DOHH2 (cell line): Measurements from ENCODE around the gene DMBT1.

Experiments
- H3F3A ChIP-seq: fragments of 200-600 bp; sonication (generic), shearing (Covaris generic); 2 replicates; pipeline ENCODE4 v1.6.0; 2016; ENCODE audit warnings: antibody characterized with exemption, mild to moderate bottlenecking; ENCODE audit not compliant: control insufficient read depth, insufficient read depth
- H3K27ac ChIP-seq: fragments of 200-600 bp; sonication (generic); 2 replicates; pipeline ENCODE4 v1.5.1; 2014; ENCODE audit warnings: low read depth, mild to moderate bottlenecking, low read length, moderate library complexity
- H3K27me3 ChIP-seq: fragments of 200-600 bp; sonication (generic); 2 replicates; pipeline ENCODE4 v1.6.1; 2014; ENCODE audit warnings: mild to moderate bottlenecking, low read length, mixed read lengths; ENCODE audit not compliant: control insufficient read depth
- H3K36me3 ChIP-seq: fragments of 200-600 bp; sonication (generic); 2 replicates; pipeline ENCODE4 v1.6.1; 2014; ENCODE audit warnings: mild to moderate bottlenecking, low read length, moderate library complexity, mixed read lengths; ENCODE audit not compliant: control insufficient read depth
- H3K4me1 ChIP-seq: fragments of 200-600 bp; sonication (generic); 2 replicates; pipeline ENCODE4 v1.6.1; 2014; ENCODE audit warnings: mild to moderate bottlenecking, low read length, mixed read lengths; ENCODE audit not compliant: control insufficient read depth
- H3K4me2 ChIP-seq: fragments of 200-600 bp; sonication (generic); 2 replicates; pipeline ENCODE4 v1.6.0; 2014; ENCODE audit warnings: mild to moderate bottlenecking, low read length, moderate library complexity
- H3K4me3 ChIP-seq: fragments of 200-600 bp; sonication (generic); 2 replicates; pipeline ENCODE4 v1.5.1; 2014; ENCODE audit warnings: mild to moderate bottlenecking, low read length, mixed read lengths
- H3K79me2 ChIP-seq: fragments of 200-600 bp; sonication (generic); 2 replicates; pipeline ENCODE4 v1.6.1; 2014; ENCODE audit warnings: mild to moderate bottlenecking, low read length, mixed read lengths; ENCODE audit not compliant: control insufficient read depth
- H3K9me2 ChIP-seq: fragments of 200-600 bp; sonication (generic); replicated peaks from 2 replicates; pipeline ENCODE4 v1.6.1; 2014; ENCODE audit warnings: mild to moderate bottlenecking, low read length, mixed read lengths; ENCODE audit not compliant: control insufficient read depth
- H3K9me3 ChIP-seq: fragments of 200-600 bp; sonication (generic); 2 replicates; pipeline ENCODE4 v1.6.1; 2014; ENCODE audit warnings: antibody characterized with exemption, low read length, mixed read lengths; ENCODE audit not compliant: control insufficient read depth, insufficient read depth
- H4K20me1 ChIP-seq: fragments of 200-600 bp; sonication (generic); 2 replicates; pipeline ENCODE4 v1.6.0; 2014; ENCODE audit warnings: low read depth, mild to moderate bottlenecking, antibody characterized with exemption, low read length, moderate library complexity; ENCODE audit not compliant: control insufficient read depth, insufficient read depth
- EZH2phosphoT487 ChIP-seq: fragments of 200-600 bp; sonication (generic); IDR thresholded peaks from 2 replicates; pipeline ENCODE4 v1.6.1; 2017; ENCODE audit warnings: borderline replicate concordance, mild to moderate bottlenecking, antibody characterized with exemption, low read length, moderate library complexity, mixed read lengths
- TF ChIP-seq, protein P1 (sequence below): fragments of 200-600 bp; sonication (generic); IDR thresholded peaks from one replicate; pipeline ENCODE4 v1.5.1; 2014; ENCODE audit warnings: antibody characterized with exemption, mild to moderate bottlenecking, low read depth, low read length; ENCODE audit not compliant: poor library complexity, severe bottlenecking

The DMBT1 gene

DNA sequence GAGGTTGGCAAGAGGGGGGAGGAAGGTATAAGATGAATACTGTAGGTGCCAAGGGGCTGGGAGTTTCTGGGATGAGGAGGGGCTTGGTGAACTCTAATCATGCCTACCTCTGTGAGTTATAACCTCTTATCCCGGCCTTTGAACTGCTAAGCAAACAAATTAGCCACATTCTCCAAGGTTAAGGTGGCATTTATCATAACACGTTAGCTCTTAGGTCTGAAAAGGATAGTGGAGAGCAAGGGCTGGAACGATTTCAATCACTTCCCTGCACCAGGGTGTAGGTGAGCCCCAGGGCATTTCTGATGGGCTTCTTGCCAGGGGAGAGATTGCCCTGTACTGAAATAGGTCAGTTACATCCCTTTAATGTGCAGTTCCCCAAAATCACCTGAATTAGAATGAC, 28.6 kb upstream of the DMBT1 start:
- Histone ChIP-seq H3K9me3 (no peaks in the 10 kb centered on the region), H3K4me1 (no peaks in the 10 kb centered on the region), H3K4me3 (no peak overlapping the region), H3K4me2 (no peak overlapping the region), H3K79me2 (no peaks in the 10 kb centered on the region), H3K36me3 (no peaks in the 10 kb centered on the region), H3K27ac (no peak overlapping the region), H4K20me1 (no peaks in the 10 kb centered on the region), H3K9me2 (no peaks in the 10 kb centered on the region), H3F3A (no peaks in the 10 kb centered on the region), H3K27me3 (peaks cover 5% of the 10 kb centered on the region; the same call in 1 of the 2 replicates)
- TF ChIP-seq EZH2phosphoT487 = no peak
- TF ChIP-seq, protein P1, sequence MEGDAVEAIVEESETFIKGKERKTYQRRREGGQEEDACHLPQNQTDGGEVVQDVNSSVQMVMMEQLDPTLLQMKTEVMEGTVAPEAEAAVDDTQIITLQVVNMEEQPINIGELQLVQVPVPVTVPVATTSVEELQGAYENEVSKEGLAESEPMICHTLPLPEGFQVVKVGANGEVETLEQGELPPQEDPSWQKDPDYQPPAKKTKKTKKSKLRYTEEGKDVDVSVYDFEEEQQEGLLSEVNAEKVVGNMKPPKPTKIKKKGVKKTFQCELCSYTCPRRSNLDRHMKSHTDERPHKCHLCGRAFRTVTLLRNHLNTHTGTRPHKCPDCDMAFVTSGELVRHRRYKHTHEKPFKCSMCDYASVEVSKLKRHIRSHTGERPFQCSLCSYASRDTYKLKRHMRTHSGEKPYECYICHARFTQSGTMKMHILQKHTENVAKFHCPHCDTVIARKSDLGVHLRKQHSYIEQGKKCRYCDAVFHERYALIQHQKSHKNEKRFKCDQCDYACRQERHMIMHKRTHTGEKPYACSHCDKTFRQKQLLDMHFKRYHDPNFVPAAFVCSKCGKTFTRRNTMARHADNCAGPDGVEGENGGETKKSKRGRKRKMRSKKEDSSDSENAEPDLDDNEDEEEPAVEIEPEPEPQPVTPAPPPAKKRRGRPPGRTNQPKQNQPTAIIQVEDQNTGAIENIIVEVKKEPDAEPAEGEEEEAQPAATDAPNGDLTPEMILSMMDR = no peak

DNA sequence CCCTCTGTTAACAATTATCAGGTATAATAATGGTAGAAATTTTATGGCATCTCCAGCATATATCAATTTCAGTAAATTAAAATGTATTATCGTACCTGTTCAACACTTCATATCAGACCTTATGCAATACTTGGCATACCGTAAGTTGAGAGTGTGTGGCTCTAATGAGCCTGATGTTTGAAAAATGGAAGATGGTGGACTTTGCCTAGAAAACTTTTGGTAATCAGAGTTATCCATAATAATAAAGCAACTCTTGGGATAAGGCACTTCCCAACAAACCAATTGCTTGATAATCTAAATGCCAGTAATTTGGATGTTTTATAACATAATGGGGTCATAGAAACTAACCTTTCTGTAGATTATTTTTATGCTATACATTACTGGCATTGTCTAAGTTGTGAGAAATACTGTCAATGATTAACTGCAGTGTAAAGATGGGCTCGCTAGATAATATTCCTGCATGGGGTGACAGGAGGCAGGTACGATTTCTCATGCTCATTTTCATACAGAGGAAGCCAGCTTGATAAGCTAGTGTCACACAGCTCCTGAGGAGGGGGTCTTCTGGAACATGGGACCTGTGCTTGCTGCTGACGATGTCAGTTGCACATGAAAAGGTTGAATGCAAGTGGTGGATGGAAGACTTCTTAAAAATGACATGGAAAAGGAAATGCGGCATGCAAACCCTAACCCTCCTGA, 27.8 kb upstream of the DMBT1 start:
- Histone ChIP-seq H3K27me3 (peaks cover 5% of the 10 kb centered on the region; the same call in 1 of the 2 replicates), H3K9me2 (no peaks in the 10 kb centered on the region), H3K4me2 (no peak overlapping the region), H3K4me3 (no peak overlapping the region), H3K27ac (no peak overlapping the region), H3F3A (no peaks in the 10 kb centered on the region), H3K36me3 (no peaks in the 10 kb centered on the region), H3K4me1 (no peaks in the 10 kb centered on the region), H3K79me2 (no peaks in the 10 kb centered on the region), H3K9me3 (no peaks in the 10 kb centered on the region), H4K20me1 (no peaks in the 10 kb centered on the region)
- TF ChIP-seq EZH2phosphoT487 = no peak
- TF ChIP-seq, protein P1 = no peak

- TF ChIP-seq, protein P1 = no peak
- no peak for TF ChIP-seq EZH2phosphoT487
Measured at GRCh38 chr10:122537545-122537944, 23.0 kb upstream of the DMBT1 start.

More at GRCh38 chr10:122537545-122537944, 23.0 kb upstream of the DMBT1 start:
- no peak overlapping the region for H3K27ac ChIP-seq
- H3K36me3 ChIP-seq = no peaks in the 10 kb centered on the region
- H4K20me1 ChIP-seq = no peaks in the 10 kb centered on the region
- H3K4me1 ChIP-seq = peaks cover 20% of the 10 kb centered on the region
- H3K4me2 ChIP-seq = no peak overlapping the region
- peaks cover 31% of the 10 kb centered on the region for H3K27me3 ChIP-seq
- H3K79me2 ChIP-seq = no peaks in the 10 kb centered on the region
- no peaks in the 10 kb centered on the region for H3K9me2 ChIP-seq
- H3K9me3 ChIP-seq = no peaks in the 10 kb centered on the region
- no peaks in the 10 kb centered on the region for H3F3A ChIP-seq
- H3K4me3 ChIP-seq = no peak overlapping the region
